22Rv1 (cell line): ENCODE measurements around the gene SV2C.

Experiments used
- ZFX ChIP-seq: fragments of 450-650 bp; IDR thresholded peaks from 2 replicates; pipeline ENCODE4 v1.6.1; 2017; ENCODE audit warnings: antibody characterized with exemption, borderline replicate concordance
- TF ChIP-seq, protein P1 (sequence below): fragments of 450-650 bp; IDR thresholded peaks from 2 replicates; pipeline ENCODE4 v1.5.1; 2017; ENCODE audit warnings: mild to moderate bottlenecking

DNA sequence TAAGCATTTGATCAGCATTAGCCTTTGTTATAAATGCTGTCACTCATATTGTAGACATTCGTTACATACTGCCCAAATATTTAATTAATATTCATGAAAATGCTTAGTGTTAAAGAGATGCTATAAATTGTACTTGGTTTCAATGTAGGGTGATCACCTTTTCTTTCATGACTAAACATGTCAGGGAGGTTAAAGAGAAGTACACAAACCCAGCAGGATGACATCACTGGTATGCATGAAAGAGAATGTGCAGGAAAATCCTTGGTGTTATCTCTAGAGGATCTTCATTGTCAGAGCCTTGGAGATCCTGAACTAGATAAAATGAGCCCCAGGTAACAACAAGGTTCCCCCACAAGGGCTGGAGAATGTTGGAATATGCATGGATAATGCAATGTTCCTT, 33.0 kb upstream of the SV2C start:
- TF ChIP-seq, protein P1, sequence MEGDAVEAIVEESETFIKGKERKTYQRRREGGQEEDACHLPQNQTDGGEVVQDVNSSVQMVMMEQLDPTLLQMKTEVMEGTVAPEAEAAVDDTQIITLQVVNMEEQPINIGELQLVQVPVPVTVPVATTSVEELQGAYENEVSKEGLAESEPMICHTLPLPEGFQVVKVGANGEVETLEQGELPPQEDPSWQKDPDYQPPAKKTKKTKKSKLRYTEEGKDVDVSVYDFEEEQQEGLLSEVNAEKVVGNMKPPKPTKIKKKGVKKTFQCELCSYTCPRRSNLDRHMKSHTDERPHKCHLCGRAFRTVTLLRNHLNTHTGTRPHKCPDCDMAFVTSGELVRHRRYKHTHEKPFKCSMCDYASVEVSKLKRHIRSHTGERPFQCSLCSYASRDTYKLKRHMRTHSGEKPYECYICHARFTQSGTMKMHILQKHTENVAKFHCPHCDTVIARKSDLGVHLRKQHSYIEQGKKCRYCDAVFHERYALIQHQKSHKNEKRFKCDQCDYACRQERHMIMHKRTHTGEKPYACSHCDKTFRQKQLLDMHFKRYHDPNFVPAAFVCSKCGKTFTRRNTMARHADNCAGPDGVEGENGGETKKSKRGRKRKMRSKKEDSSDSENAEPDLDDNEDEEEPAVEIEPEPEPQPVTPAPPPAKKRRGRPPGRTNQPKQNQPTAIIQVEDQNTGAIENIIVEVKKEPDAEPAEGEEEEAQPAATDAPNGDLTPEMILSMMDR = no peak
- TF ChIP-seq ZFX = no peak
